ENCODE data around the gene SRRM2.

The SRRM2 gene

GRCh38 chr16:2779151-2779920, 26.9 kb downstream of the SRRM2 start:
- no peak for DNase-seq

- no peak for DNase-seq
These were observed 27.8 kb downstream of the SRRM2 start for GRCh38 chr16:2779978-2780898.

- no peak for DNase-seq
These were observed 30.3 kb downstream of the SRRM2 start for GRCh38 chr16:2782583-2783351.

- no peak for DNase-seq
These were observed 31.3 kb downstream of the SRRM2 start for GRCh38 chr16:2783581-2784357.

- DNase-seq, result no peak
These were observed 32.1 kb downstream of the SRRM2 start for GRCh38 chr16:2784358-2785100.

- DNase-seq, result no peak
These were observed 32.9 kb downstream of the SRRM2 start for GRCh38 chr16:2785101-2785991.

GRCh38 chr16:2786061-2786825, 33.8 kb downstream of the SRRM2 start:
- DNase-seq, result no peak

GRCh38 chr16:2786826-2787151, 34.4 kb downstream of the SRRM2 start:
- no peak for DNase-seq

GRCh38 chr16:2787406-2787805, 35.0 kb downstream of the SRRM2 start, which contains the start of gene PRSS33:
PRSS33 (minus strand) TSS chr16:2787560; CDS start chr16:2786547, 1,013 bp downstream.
- DNase-seq, result no peak

- DNase-seq, result no peak
These were observed 35.5 kb downstream of the SRRM2 start for GRCh38 chr16:2787961-2788360.

- no peak for DNase-seq
These were observed 38.2 kb downstream of the SRRM2 start for GRCh38 chr16:2790631-2791030.

GRCh38 chr16:2791174-2791573, 38.7 kb downstream of the SRRM2 start:
- DNase-seq, result no peak

- DNase-seq, result no peak
These were observed 40.5 kb downstream of the SRRM2 start for GRCh38 chr16:2792940-2793339.

- no peak for DNase-seq
These were observed 43.1 kb downstream of the SRRM2 start for GRCh38 chr16:2795395-2796143.

GRCh38 chr16:2798723-2799204, 46.3 kb downstream of the SRRM2 start:
- no peak for DNase-seq

- no peak for DNase-seq
These were observed 46.9 kb downstream of the SRRM2 start for GRCh38 chr16:2799205-2799858.

GRCh38 chr16:2799859-2800226, 47.4 kb downstream of the SRRM2 start:
- no peak for DNase-seq

GRCh38 chr16:2803545-2804195, 51.2 kb downstream of the SRRM2 start:
- no peak for DNase-seq

Measured in KG1 (cell line).